Duodenal mucosa (tissue), 2 donors: ENCODE results near the gene KRT81.
"Not testable (repeated sequence)": the region's sequence is repeated elsewhere in the genome, so short reads cannot be mapped to it uniquely, and the experiment has no call there.

Experiments
- H3K27ac ChIP-seq: one replicate; pipeline ENCODE4 v1.7.0; 2013; ENCODE audit warnings: low read depth, low read length
- H3K27me3 ChIP-seq, 2 donors: one replicate each; pipeline ENCODE4 v1.7.0; 2013; ENCODE audit warnings: low read length in 2 of 2, control low read depth in 1 of 2; ENCODE audit not compliant: insufficient read depth in 2 of 2, control insufficient read depth in 1 of 2
- H3K36me3 ChIP-seq, 2 donors: one replicate each; pipeline ENCODE4 v1.7.0; 2013; ENCODE audit warnings: low read length in 2 of 2, control low read depth in 1 of 2; ENCODE audit not compliant: insufficient read depth in 2 of 2, control insufficient read depth in 1 of 2
- H3K4me1 ChIP-seq, 2 donors: one replicate each; pipeline ENCODE4 v1.7.0; 2013; ENCODE audit warnings: low read length in 2 of 2, control low read depth in 1 of 2; ENCODE audit not compliant: insufficient read depth in 2 of 2, control insufficient read depth in 1 of 2
- H3K4me3 ChIP-seq, 2 donors: one replicate each; pipeline ENCODE4 v1.7.0; 2013; ENCODE audit warnings: low read length in 2 of 2, low read depth in 1 of 2
- H3K9ac ChIP-seq, 2 donors: one replicate each; pipeline ENCODE4 v1.7.0; 2013; ENCODE audit warnings: low read length in 2 of 2, low read depth in 1 of 2
- H3K9me3 ChIP-seq, 2 donors: one replicate each; pipeline ENCODE4 v1.7.0; 2013; ENCODE audit warnings: low read length in 2 of 2, control low read depth in 1 of 2; ENCODE audit not compliant: control insufficient read depth in 1 of 2

KRT81 gene

DNA sequence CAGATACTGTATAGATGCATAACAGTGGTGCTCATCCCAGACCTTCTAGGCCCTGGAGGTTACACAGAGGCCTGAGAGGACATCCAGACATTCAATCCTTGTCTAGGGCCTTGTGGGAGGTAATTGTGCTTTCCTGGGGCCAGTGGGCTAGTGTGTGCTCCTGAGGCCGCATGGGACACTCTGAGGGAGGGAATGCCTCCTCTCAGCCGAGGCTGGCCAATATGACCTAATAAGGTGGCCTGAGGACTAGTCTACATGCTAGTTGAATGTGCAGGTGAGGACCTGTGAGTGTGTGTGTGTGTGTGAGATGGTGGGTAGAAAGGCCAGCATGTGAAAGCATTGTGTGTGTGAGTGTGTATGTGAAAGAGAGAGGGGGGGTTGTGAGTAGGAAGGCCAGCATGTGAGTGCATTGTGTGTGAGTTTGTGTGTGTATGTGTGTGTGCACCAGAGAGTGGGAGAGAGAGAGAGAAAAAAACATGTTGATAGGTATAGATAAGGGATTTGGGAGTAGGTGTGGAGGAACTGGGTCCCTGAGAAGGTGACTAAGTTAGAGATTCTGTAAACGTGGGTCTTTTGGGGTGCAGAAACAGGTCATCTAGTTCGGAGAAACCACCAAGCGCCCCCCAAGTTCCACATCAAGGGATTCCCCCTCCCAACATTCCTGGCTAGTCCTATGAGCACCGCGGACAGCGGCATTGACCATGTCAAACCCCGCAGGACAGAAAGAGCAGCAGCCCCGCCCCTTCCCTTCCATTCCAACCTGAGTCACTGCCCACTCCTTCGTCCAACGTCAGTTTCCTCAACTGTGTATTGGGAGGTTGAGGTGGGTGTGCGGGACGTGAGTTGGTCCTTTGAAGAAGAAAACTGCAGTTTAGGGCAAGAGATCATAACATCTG lies 9.7 kb upstream of the KRT81 start:
- H3K27me3 ChIP-seq: peaks cover 0 to 8% of the 10 kb centered on the region in 2 donors
- H3K36me3 ChIP-seq: no peaks in the 10 kb centered on the region

DNA sequence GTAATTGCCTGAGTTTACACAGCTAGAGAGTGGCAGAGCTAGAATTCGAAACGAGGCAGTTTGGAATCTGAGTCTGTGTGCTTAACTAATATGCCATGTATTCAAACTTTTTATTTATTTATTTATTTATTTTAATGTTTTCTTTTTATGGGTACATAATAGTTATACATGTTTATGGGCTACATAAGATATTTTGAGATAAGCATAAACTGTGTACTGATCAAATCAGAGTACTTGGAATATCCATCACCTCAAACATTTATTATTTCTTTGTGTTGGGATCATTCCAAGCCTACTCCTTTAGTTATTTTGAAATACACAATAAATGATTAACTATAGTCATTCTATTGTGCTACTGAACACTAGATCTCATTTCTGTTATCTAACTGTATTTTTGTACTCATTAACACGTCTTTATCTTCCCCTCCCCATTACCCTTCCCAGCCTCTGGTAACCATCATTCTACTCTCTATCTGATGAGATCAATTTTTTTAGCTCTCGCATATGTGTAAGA lies 7.4 kb upstream of the KRT81 start:
- Histone ChIP-seq H3K36me3 (no peaks in the 10 kb centered on the region), H3K4me1 (no peaks in the 10 kb centered on the region), H3K27me3 (peaks cover 0 to 8% of the 10 kb centered on the region in 2 donors), H3K9me3 (no peaks in the 10 kb centered on the region), H3K27ac (no peak overlapping the region), H3K9ac (no peak overlapping the region), H3K4me3 (no peak overlapping the region)

More for the DNA sequence above, 9.7 kb upstream of the KRT81 start:
- no peaks in the 10 kb centered on the region for H3K9me3 ChIP-seq
- no peaks in the 10 kb centered on the region for H3K4me1 ChIP-seq
- no peak overlapping the region for H3K9ac ChIP-seq
- no peak overlapping the region for H3K27ac ChIP-seq
- no peak overlapping the region for H3K4me3 ChIP-seq

DNA sequence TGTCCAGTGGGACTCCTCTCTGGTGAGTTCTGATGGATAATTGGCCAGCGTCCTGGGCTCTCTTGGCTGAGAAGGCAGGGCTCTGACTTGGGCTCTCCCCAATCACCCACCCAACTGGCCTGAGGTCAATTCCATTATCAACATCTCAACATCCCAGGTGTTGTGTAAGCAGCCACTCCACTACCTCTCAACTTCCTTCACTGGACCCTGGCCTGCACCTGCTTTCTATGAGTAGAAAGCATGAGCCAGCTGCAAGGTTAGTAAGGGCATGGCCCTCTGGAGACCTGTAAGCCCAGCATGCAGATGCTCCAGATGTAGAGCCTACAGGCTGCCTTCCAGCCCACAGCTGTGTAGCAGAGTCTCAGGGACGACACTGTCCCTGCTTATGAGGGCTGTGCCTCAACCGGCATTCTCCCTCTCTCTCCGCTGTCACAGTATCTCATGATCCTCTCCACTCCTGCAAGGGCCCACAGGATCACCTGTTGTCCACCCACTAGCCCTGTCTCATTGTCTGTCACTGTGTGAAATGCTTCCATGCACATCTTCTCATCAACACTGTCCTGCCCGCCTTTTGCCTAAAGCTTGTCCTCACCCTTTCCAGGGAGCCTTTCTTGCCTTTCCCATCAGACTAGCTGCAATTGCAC lies 5.4 kb upstream of the KRT81 start:
- H3K27me3 ChIP-seq: peaks cover 0 to 8% of the 10 kb centered on the region in 2 donors
- H3K36me3 ChIP-seq: no peaks in the 10 kb centered on the region
- H3K4me1 ChIP-seq: no peaks in the 10 kb centered on the region
- H3K9ac ChIP-seq: no peak overlapping the region
- no peak overlapping the region for H3K4me3 ChIP-seq
- no peaks in the 10 kb centered on the region for H3K9me3 ChIP-seq
- no peak overlapping the region for H3K27ac ChIP-seq

DNA sequence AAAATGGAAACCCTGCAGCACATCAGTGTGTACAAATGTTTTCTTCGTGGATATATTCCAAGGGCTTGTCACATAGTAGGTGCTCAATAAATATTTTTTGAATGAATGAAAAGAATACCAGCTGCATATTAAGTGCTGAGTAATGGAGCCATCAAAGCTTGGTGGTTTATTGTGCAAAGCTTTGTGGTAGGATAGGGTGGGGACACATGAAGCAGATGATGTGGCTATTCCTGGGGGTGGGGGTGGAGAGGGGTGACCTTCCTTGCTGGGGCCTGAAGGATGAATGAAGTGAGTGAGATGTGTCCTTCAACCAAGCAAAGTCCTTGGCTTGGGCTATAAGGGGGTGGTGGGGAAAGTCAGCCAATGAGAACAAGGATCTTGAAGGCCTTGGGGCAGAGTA lies 4.3 kb upstream of the KRT81 start:
- H3K4me1 ChIP-seq: no peaks in the 10 kb centered on the region
- peaks cover 0 to 8% of the 10 kb centered on the region in 2 donors for H3K27me3 ChIP-seq
- no peak overlapping the region for H3K4me3 ChIP-seq
- H3K27ac ChIP-seq: no peak overlapping the region
- no peaks in the 10 kb centered on the region for H3K36me3 ChIP-seq
- H3K9me3 ChIP-seq: no peaks in the 10 kb centered on the region
- no peak overlapping the region for H3K9ac ChIP-seq

DNA sequence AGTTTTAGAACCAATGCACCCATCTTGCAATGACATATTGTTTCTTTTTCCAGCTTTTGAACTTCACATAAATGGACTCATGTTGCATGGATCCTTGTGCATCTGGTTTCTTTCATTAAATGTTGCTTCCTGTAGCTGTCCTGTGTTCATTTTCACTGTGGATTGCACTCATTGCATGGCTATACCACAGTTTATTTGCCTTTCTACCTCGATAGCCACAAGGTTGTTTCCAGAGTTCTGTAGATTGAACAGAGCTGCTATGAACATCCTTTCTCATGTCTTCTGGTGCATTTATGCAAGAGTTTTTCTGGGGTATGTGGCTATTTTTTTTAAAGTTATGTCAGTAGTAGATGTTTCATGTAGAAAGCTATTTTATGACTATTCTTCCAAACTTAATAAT lies 3.5 kb upstream of the KRT81 start:
- Histone ChIP-seq H3K36me3 (no peaks in the 10 kb centered on the region), H3K9ac (no peak overlapping the region), H3K4me1 (no peaks in the 10 kb centered on the region), H3K27me3 (peaks cover 0 to 8% of the 10 kb centered on the region in 2 donors), H3K27ac (no peak overlapping the region), H3K9me3 (no peaks in the 10 kb centered on the region), H3K4me3 (no peak overlapping the region)

DNA sequence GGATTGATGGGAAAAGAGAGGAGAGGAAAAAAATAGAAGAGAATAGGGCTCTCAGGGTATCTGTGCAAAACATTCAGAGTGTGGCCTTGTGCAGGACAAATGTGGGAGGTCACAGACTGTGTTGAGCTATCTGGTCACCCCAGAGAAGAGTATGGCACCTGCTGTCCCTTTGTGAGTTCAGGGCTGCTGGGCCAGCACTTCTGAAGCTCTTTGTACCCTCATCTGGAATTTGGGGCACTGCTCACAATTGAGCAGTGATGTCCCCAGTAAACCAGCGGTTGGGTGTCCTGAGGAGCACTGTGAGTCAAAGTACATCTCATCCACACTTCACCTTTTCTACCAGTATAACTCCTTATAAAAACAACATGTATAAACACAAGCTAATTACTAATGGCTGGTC lies 2.6 kb upstream of the KRT81 start:
- H3K4me1 ChIP-seq: no peaks in the 10 kb centered on the region
- no peak overlapping the region for H3K9ac ChIP-seq
- no peak overlapping the region for H3K4me3 ChIP-seq
- peaks cover 0 to 8% of the 10 kb centered on the region in 2 donors for H3K27me3 ChIP-seq
- no peak overlapping the region for H3K27ac ChIP-seq
- H3K9me3 ChIP-seq: no peaks in the 10 kb centered on the region
- H3K36me3 ChIP-seq: no peaks in the 10 kb centered on the region

DNA sequence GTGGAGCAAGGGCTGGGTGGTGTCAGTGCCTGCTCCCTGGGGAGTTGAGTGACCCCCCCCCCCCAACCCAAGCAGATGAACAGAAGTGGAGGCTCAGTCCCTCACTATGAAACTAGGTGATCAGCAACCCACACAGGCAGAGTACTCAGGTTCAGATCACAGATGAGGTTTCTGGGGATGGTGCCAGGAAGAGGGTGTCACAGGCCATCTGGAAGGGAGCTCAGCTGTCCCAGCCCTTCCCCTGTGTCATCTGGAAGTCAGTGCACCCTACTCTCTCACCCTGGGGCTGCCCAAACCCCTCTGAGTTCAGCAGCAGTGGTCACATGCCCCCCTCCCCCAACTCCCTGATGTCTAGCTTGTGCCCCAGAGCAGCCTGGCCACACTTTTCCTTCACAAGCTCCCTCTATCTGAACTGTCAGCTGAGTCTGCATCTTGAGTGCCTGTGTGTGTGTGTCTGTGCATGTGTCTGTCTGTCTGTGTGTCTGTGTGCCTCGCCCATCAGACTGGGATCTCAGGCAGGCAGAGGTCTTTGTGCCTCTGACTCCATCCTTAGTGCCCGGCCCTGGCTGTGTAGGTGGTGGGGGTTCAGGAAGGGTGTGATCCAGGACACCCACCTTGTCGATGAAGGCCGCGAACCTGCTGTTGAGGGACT lies 725 bp downstream of the KRT81 start:
- not testable (repeated sequence) for H3K4me1 ChIP-seq, H3K27me3 ChIP-seq, H3K4me3 ChIP-seq, H3K27ac ChIP-seq, H3K9me3 ChIP-seq, H3K9ac ChIP-seq, H3K36me3 ChIP-seq

DNA sequence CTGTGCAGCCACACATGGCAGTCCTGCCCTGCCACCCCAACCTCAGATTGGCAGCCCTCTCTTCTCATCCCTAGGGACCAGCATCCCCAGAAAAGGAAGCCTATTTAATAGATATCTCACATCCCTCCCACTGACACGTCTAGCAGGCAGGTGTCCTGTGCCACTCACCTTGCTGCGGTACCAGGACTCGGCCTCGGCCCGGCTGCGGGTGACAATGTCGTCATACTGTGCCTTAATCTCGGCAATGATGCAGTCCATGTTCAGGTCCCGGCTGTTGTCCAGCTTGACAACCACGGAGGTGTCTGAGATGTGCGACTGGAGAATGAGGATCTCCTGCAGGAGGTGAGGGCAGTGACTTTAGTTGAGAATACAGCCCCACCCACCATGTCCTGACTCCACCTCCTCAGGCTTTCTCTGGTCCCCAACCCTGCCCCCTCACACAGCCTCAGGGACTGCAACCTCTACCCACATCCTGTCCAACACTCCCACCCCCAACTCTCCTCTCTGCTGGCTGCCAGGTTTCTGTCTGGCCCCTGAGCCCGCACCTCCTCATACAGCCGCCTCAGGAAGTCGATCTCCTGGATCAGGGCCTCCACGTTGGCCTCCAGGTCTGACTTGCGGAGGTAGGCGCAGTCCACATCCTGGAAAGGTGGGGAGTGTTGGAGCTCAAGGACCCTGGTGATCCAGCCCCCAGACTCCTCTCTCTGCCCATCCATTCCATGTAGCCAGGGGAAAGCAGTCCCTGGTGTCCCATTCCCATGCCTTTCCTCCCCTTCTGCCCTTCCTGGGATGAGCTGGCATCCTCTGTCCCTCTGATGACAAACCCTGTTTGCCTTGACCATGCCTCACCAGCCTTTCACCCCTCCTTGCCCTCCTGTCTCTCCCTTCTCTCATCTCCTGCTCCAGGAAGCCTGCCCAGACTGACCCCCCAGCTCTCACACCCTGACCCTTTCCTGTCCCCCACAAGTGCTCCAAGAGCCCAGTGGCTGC lies 3.2 kb downstream of the KRT81 start:
- H3K9ac ChIP-seq, H3K4me3 ChIP-seq, H3K27ac ChIP-seq, H3K9me3 ChIP-seq, H3K36me3 ChIP-seq, H3K4me1 ChIP-seq, H3K27me3 ChIP-seq: not testable (repeated sequence)

DNA sequence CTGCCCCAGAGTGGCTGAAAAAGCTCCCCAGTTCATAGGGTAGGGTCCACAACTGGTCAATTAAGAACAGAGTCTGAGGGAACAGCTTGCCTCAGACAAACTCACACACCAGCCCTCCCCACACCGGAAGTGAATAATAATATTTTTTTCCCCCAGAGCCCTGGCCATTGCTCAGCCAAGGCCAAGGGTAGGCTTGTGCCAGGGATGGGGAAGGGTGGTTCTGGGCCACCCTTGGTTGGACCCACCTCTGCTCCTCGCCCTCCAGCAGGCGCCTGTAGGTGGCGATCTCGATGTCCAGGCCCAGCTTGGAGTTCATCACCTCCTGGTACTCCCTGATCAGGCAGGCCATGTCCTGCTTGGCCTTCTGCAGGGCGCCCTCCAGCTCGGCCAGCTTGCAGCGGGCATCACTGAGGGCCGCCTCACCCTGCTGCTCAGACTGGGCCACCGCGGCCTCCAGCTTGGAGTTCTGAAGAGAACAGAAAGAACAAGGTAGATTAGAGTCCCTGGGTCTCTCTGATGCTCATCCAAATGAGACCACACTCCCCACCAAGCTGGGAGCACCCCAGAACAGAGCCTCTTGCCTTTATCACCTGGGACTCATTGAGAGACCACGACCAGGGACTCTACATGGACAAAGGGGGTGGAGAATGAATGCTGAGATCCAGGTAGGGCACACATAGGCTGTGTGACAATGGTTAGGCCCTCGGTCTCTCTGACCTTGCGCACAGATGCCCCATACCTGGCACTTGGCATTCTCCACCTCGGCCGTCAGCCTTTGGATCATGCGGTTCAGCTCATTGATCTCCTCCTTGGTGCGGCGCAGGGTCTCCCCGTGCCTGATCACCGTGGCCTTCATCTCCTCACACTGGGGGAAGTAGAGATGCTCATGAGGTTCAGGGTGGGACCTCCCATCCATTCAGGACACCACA lies 4.2 kb downstream of the KRT81 start:
- H3K27me3 ChIP-seq, H3K36me3 ChIP-seq, H3K27ac ChIP-seq, H3K4me1 ChIP-seq, H3K9ac ChIP-seq, H3K4me3 ChIP-seq, H3K9me3 ChIP-seq: not testable (repeated sequence)
